GM19240 (cell line): Measurements from ENCODE around the gene BANK1.

ENCODE experiments used
- DNase-seq: peaks from one replicate; pipeline ENCODE4 v3.0.0; 2011; ENCODE audit warnings: low spot score; ENCODE audit not compliant: insufficient read length

The BANK1 gene

DNA sequence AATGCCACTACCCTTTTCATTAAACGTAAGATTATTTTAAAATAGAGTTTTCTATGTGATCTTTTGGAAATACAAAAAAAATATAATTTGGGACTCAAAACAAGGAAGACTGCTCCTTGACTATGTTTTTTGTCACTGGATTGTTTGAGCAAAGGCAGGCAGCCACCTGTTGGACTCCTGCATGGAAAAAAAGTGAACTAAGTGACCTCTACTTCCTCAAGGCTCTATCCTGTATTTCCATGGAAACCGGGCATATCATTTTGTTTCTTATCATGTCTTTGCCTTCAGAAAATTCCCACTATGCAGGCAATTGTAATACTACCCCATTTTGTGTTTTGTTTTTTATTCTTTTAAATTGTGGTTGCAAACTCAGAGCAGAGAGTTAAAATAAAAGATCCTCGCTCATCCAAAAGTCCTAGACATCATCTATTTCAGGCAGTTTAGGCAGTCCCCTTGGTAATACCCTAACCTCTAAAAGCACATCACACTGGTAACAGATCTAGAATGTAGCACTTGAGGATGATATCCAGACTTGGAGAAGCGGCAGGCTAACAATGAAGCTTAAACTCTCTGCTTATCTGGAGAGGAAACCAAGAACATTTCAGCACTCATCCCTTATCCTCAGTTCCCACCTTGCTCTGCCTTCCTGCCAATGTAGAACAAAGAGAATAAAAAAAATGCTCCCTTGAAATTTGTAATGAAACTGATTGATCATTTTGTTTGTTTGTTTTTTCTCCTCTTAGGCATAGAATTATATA, 165.7 kb downstream of the BANK1 start:
- DNase-seq, result no peak

- no peak for DNase-seq
These were observed 168.0 kb downstream of the BANK1 start for GRCh38 chr4:101958547-101958946.

DNA sequence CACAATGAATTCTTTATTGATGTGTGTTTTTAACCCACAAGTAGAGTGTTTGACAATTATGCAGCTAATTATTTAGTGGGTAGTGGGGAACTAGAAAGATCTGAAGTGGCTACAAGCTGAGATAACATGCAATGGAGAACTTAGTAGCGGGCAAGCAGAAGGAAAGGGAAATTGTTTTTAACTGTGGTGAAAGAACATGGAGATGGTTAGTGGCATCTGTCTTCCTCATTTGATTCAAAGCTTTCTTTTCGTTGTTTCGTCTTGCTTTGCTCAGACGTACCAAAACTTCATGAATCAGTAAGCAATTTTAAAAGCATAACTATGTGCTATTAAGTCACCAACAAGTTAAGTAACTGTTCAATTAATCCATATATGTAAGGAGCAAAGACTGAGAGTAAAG, 169.9 kb downstream of the BANK1 start:
- no peak for DNase-seq

GRCh38 chr4:101961144-101961543, 170.6 kb downstream of the BANK1 start:
- no peak for DNase-seq

DNA sequence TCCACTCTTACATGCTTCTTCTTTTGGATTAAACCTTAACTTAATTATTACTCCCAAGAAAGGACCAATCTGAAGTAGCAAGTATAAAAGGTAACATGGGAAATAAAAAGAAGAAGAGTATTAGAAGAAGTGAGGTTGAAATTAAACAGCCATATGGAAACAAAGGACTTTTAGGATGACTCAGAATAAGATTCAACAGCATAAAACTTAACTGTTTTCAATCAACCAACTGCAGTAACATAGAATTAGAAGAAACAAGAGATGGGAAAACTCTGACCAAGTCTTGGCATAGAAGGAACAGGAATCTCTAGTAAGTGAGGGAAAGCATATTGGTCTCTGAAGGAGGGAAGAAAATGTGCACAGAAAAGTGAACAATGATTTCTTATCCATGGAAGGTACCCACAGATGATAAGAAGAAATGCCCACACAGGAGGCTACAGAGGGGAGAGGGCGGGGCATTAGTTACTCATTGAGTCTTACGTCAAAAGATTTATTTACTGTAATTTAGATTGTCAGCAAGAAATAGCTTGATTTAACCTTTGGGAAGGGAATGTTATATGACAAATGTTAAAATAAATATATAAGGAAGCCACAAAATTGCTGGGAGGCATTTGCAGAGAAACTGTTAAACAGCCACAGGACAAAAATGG, 177.3 kb downstream of the BANK1 start:
- no peak for DNase-seq

DNA sequence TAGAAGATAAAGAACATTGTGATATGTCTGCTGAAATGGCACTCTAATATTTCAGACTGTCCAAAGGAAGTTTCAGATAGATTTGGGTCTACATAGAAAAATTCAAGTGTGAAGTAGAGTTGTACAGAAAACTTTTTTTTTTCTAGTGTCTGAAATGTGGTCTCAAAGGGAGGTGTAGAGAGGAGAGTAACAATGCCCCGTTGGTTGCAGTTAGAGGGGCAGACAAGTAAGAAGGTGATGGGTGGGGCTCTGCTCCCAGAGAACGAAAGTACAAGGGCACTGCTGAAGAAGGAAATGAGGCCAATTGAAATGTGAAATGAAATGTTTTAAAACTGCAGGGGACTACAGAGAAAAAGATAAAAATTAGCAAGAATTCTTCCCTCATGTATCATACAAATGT, 177.8 kb downstream of the BANK1 start:
- DNase-seq, result no peak

GRCh38 chr4:101969965-101970364, 179.4 kb downstream of the BANK1 start:
- DNase-seq, result no peak

DNA sequence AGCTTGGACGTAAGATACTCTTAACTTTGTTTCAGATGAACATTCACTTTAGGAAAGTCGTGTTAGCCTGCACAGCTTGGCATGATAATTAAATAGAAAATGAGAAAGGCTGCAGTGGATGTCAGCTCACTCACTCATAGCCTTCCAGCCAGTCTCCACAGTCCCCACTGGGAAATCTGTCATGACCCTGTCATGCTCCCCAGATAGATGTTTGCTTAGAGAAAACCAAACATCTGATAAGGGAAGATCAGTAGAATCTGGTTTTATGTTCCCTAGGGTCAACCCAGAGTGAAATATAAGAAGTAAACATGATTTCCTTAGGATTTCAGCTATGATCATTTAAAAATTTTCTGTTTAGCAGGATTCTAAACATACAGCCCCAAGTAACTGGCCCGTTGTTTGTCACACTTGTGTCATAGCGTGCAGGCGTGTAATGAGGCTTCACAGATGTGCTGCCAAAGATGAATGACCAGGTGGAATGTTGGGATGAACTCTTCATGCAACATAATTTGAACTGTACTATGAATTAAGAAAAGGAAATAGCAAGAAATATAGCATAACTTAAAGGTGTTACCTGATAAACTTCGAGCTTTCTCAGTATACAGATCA, 180.1 kb downstream of the BANK1 start:
- DNase-seq, result no peak

- DNase-seq, result no peak
These were observed 182.3 kb downstream of the BANK1 start for GRCh38 chr4:101972791-101973190.

DNA sequence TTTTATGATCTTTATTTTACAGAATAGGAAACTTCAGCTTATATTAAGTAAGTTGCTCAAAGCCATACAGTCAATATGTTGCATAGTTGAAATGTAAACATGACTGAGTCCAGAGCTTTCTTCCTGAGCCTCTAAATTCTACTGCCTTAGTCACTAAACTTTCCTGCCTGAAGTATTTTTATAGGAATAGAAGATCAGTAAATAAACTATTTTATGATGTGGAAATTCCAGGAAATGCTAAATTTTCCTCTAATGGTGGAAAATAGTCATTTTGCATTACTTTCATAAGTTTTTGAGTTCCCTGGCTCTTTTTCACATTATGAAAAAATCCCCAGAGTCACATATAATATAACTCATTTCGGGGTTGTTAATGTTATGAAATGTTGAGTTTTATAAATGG, 182.8 kb downstream of the BANK1 start:
- no peak for DNase-seq

DNA sequence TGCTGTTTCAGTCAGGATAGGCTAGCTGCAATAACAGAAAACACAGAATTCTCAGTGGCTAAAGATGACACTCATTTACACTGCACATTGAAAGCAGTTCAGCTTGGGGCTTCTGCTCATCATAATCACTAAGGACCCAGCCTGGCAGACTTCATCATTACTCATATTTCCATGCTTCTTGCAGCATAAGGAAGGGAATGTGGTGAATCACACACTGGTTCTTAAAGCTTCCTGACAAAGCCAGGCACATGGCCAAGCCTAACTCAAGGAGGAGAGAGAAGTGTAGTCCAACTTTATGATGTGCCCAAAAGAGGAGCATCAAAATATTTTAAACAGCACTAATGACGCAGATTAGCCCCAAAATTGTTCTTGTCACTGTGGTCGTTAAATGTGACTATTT, 186.5 kb downstream of the BANK1 start:
- no peak for DNase-seq

DNA sequence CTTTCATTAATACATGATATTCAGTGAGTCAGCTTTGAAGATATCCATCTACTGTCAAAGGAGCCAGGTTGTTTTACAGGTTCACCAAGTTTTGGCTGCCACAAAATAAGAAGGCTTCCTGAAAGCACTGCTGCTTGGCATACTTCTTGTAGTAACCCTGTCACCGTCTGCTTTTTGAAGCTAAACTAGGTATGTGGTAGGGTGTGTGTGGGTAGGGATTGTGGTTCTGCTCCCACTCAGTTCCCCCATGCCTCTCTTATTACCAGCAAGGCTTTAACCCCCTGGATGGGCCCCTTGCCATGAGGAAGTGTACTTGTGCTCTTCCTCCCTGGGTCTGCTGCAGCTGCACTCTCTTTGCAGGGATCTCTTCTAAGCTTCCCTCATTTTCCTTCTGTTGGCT, 191.2 kb downstream of the BANK1 start:
- DNase-seq, result no peak

DNA sequence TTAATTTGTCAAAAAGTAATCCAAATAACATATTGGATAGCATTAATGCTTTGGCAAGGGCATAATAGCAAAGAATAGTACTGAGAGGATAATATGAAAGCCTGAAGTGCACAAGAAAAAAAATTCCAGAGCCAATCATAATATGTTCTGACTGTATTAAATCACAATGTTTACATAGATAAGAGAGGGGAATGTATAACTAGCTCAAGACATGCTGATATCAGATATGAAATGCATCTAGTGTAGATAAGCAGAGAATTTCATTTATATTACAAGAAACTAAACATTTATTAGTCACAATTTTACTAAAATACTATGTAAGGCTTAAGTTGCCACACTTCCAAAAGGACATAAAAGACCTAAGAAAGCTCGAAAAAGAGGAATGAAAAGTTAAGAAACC, 193.3 kb downstream of the BANK1 start:
- DNase-seq, result no peak

- no peak for DNase-seq
These were observed 197.2 kb downstream of the BANK1 start for GRCh38 chr4:101987623-101988243.

DNA sequence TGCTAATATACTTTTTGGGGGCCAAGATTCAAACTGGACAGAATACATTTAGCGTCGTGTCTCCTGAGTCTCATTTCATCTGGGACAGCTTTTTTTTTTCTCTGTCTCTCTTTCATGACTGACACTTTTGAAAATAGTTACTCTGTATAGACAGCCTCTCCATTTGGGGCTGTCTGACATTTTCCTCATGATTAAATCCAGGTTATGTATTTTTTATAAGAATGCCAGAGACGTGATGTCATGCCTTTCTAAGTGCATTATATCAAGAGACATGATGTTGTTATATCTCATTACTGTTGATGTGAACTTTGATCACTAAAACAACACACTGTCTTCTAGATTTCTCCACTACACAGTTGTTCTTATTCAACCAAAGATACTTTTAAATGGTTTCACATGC, 199.0 kb downstream of the BANK1 start:
- no peak for DNase-seq

- DNase-seq, result no peak
These were observed 201.9 kb downstream of the BANK1 start for GRCh38 chr4:101992446-101992845.

DNA sequence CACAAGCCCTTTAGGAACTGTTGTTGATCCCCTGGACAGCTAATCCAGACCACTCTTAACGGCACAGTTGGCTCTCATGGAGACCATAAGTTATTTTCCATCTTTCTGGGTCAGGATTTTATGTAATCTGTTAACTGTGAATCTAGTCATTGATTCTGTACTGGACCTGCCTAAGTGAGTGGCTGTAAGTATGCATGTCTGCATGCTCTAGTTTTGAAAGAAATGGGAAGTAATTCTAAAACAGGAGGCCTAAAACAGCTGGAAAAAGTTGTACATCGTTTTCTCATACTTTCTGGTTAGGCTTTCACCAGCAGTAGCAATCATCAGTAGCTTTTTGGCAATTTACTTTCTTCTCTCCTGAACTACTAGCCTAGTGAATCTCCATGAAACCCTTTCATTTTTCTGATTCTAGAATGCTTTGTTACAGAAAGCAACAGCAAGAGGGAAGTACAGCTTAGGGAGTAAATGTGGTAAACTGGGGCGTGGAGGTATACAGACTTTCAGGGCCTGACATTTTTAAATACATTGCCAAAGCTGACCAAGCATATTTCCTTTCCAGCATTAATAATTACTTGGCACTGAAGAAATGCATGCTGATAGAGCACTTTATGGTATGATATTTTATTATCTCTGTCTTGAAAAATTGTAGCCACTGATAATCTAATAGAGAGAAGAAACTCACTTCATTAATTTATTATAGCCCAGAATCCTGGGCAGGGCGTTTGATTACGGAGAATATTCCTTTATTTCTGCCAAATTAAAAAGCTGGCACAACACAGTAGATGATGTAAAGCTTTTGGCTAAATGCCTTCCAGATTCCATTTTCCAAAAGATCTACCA, 202.7 kb downstream of the BANK1 start:
- DNase-seq, result no peak

- DNase-seq, result no peak
These were observed 203.6 kb downstream of the BANK1 start for GRCh38 chr4:101993842-101994775.

DNA sequence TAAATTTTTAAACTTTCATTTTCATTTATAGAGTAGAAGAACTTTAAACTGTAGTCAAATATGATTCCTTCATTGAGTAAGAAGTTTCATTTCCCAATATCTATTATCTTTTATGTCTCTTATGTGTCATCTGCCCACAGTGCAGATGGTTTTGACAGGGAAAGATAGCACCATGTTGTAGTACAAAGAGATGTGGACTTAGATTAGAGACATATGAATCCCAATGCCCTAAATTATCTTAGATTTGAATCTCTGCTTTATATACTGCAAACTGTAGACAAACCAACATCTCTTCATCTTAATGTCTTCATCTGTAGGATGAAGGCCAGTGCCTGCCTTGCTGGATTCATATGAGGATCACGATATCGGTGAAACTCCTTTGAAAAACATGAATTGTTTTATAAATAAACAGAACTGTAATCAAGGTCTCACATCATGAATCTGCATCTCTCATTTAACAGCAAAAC, 217.5 kb downstream of the BANK1 start:
- DNase-seq, result no peak

DNA sequence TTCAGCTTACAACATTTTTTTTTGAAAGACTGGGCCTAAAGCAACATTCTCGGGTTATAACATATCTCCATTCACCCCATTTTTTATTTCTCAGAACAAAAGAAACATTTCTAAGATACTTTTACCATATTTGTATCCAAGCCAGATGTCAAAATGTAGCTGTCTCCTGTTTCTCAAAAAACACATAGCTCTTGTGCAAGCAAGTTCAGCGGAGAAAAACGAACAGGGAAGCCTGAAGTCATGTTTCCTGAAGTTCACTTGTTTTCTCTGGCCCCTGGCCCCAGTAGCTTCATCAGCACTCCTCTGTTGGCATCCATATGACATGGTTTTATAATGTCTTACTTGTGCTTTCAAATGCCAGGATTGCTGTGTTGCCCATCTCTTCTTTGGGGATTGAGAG, 218.2 kb downstream of the BANK1 start:
- no peak for DNase-seq
